ENCODE measurements around the gene CREG2.

- TF ChIP-seq CTCF (conservative IDR thresholded peaks at IDR 0.05; ENCODE audit: low read depth, low read length) (no peak), EZH2 (IDR thresholded peaks at IDR 0.05; ENCODE audit: borderline replicate concordance, low read depth, low read length, poor library complexity, severe bottlenecking) (no peak)
Measured at GRCh38 chr2:101327863-101328394, 59.4 kb downstream of the CREG2 start.

All from A673 (cell line).